ENCODE data around the gene FNTB.

DNA sequence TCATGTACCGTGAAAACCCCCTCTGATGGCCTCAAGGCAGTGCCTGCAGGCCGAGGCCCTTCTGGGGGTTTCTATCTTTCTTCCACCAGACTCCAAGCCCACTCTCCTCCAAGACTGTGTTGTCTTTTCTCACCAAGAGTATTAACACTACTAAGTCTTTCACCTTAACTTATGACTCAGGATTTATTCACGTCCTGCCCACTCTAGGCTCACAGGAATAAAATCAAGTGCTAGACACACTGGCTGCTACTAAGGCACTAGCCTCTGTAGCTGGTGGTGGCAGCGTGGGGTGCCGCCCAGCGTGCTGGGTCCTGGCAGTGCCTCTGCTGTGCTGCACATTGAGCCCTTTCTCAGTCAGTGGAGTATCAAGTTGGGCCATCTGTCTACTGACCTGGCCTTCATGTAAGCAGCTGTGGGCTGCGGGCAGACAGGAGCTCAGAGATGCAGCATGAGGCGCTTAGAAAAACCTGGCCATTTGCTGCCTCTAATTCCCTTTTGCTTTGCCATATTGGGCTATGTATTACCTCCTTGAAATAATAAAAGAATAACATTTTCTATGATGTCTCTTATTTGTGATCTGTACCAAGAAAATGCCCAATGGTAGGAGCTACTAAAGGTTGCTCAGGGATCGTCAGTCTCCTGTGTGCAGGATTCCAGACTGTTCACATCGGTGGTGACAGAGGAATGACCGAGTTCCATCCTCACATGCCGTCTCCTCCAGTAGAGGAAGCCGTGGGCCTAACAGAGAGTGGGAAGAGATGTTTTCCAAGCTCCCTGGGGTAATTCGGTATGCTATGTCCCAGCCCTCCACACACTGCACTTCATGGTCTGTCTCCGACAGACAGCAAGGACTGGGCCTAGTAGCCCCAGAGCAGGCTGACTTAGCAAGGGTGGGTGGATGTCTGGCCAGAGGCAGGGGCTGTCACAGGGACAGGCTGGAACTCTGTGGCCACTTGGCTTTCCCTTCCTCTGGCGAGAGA is 75.7 kb downstream of the FNTB start:
- TF ChIP-seq YY1 (IDR thresholded peaks at IDR 0.05; ENCODE audit: low read depth) (no peak), EP300 (IDR thresholded peaks at IDR 0.05; ENCODE audit: borderline replicate concordance) (no peak), TAF1 (IDR thresholded peaks at IDR 0.05; ENCODE audit: low read depth) (no peak), TEAD4 (IDR thresholded peaks at IDR 0.05) (no peak), TCF12 (IDR thresholded peaks at IDR 0.05; ENCODE audit: low read depth) (no peak), CEBPB (IDR thresholded peaks at IDR 0.05) (no peak), FOXM1 (IDR thresholded peaks at IDR 0.05; ENCODE audit: borderline replicate concordance, low read depth) (no peak), CREB1 (IDR thresholded peaks at IDR 0.05; ENCODE audit: low read depth) (no peak), RAD21 (IDR thresholded peaks at IDR 0.05; ENCODE audit: low read depth) (no peak), NFIC (IDR thresholded peaks at IDR 0.05) (no peak)
- TF ChIP-seq, protein P1, sequence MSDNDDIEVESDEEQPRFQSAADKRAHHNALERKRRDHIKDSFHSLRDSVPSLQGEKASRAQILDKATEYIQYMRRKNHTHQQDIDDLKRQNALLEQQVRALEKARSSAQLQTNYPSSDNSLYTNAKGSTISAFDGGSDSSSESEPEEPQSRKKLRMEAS (IDR thresholded peaks at IDR 0.05), result no peak
- TF ChIP-seq, protein P2, sequence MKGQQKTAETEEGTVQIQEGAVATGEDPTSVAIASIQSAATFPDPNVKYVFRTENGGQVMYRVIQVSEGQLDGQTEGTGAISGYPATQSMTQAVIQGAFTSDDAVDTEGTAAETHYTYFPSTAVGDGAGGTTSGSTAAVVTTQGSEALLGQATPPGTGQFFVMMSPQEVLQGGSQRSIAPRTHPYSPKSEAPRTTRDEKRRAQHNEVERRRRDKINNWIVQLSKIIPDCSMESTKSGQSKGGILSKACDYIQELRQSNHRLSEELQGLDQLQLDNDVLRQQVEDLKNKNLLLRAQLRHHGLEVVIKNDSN (IDR thresholded peaks at IDR 0.05), result no peak
- TF ChIP-seq, protein P3, sequence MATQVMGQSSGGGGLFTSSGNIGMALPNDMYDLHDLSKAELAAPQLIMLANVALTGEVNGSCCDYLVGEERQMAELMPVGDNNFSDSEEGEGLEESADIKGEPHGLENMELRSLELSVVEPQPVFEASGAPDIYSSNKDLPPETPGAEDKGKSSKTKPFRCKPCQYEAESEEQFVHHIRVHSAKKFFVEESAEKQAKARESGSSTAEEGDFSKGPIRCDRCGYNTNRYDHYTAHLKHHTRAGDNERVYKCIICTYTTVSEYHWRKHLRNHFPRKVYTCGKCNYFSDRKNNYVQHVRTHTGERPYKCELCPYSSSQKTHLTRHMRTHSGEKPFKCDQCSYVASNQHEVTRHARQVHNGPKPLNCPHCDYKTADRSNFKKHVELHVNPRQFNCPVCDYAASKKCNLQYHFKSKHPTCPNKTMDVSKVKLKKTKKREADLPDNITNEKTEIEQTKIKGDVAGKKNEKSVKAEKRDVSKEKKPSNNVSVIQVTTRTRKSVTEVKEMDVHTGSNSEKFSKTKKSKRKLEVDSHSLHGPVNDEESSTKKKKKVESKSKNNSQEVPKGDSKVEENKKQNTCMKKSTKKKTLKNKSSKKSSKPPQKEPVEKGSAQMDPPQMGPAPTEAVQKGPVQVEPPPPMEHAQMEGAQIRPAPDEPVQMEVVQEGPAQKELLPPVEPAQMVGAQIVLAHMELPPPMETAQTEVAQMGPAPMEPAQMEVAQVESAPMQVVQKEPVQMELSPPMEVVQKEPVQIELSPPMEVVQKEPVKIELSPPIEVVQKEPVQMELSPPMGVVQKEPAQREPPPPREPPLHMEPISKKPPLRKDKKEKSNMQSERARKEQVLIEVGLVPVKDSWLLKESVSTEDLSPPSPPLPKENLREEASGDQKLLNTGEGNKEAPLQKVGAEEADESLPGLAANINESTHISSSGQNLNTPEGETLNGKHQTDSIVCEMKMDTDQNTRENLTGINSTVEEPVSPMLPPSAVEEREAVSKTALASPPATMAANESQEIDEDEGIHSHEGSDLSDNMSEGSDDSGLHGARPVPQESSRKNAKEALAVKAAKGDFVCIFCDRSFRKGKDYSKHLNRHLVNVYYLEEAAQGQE (IDR thresholded peaks at IDR 0.05; ENCODE audit: low read depth), result no peak
